CD14-positive monocyte (primary cell): Measurements from ENCODE around the gene FRMD3. TPM values are rescaled to one million over a fixed set of nuclear protein-coding genes. Genes with fewer than 3 reads are reported as not detected.

Experiments used
- DNase-seq, 3 donors: peaks; one replicate each; pipeline ENCODE4 v3.0.0-alpha.2; 2011 to 2022
- H2AFZ ChIP-seq: 2 replicates; pipeline ENCODE4 v1.6.0; 2012; ENCODE audit warnings: mild to moderate bottlenecking, low read depth, low read length, inconsistent platforms; ENCODE audit not compliant: insufficient read depth, poor library complexity, severe bottlenecking
- H3K27ac ChIP-seq, 2 donors: 1 replicate in 1 of 2; 2 replicates in 1 of 2; pipeline ENCODE4 v1.5.1; 2012 to 2013; ENCODE audit warnings: low read length in 2 of 2, control low read depth in 1 of 2, inconsistent platforms in 1 of 2, low read depth in 1 of 2, mild to moderate bottlenecking in 1 of 2
- H3K27me3 ChIP-seq, 2 donors: one replicate each; pipeline versions ENCODE4 v1.6.0 to v1.6.1; 2011 to 2013; ENCODE audit warnings: low read length in 2 of 2; ENCODE audit not compliant: control insufficient read depth in 2 of 2, insufficient read depth in 2 of 2
- H3K36me3 ChIP-seq, 2 donors: replicated peaks in 1 of 2; 1 replicate in 1 of 2; 2 replicates in 1 of 2; pipeline versions ENCODE4 v1.5.1 to v1.6.1; 2012 to 2013; ENCODE audit warnings: low read length in 2 of 2, control low read depth in 1 of 2, inconsistent platforms in 1 of 2, mild to moderate bottlenecking in 1 of 2; ENCODE audit not compliant: insufficient read depth in 2 of 2, control insufficient read depth in 1 of 2
- H3K4me1 ChIP-seq, 2 donors: 1 replicate in 1 of 2; 2 replicates in 1 of 2; pipeline versions ENCODE4 v1.5.1 to v1.6.1; 2012 to 2013; ENCODE audit warnings: low read length in 2 of 2, control low read depth in 1 of 2, inconsistent platforms in 1 of 2, mild to moderate bottlenecking in 1 of 2, moderate library complexity in 1 of 2; ENCODE audit not compliant: insufficient read depth in 2 of 2, control insufficient read depth in 1 of 2
- H3K4me2 ChIP-seq: replicated peaks from 2 replicates; pipeline ENCODE3; 2012; ENCODE audit warnings: low read length, moderate library complexity, mild to moderate bottlenecking; ENCODE audit not compliant: poor library complexity, severe bottlenecking; ENCODE audit errors: extremely low read depth
- H3K4me3 ChIP-seq, 3 experiments: fragments of 200-600 bp in 1 of 3; sonication (generic) in 1 of 3; replicated peaks in 1 of 3; 1 replicate in 2 of 3; 2 replicates in 1 of 3; pipeline ENCODE4 v1.5.1; 2011 to 2013; ENCODE audit warnings: low read length in 3 of 3, mild to moderate bottlenecking in 3 of 3, control low read depth in 2 of 3, low read depth in 2 of 3, inconsistent platforms in 1 of 3, moderate library complexity in 1 of 3
- H3K79me2 ChIP-seq: 2 replicates; pipeline ENCODE4 v1.6.0; 2012; ENCODE audit warnings: mild to moderate bottlenecking, control low read depth, inconsistent platforms, low read length, moderate library complexity; ENCODE audit not compliant: insufficient read depth
- H3K9ac ChIP-seq: 2 replicates; pipeline ENCODE4 v1.6.0; 2017; ENCODE audit warnings: low read length, mild to moderate bottlenecking; ENCODE audit not compliant: insufficient read depth, poor library complexity, severe bottlenecking
- H3K9me3 ChIP-seq, 2 donors: replicated peaks in 1 of 2; 1 replicate in 1 of 2; 2 replicates in 1 of 2; pipeline versions ENCODE4 v1.5.1 to v1.6.1; 2012 to 2013; ENCODE audit warnings: low read length in 2 of 2, control low read depth in 1 of 2; ENCODE audit not compliant: control insufficient read depth in 1 of 2, insufficient read depth in 1 of 2
- H4K20me1 ChIP-seq: 2 replicates; pipeline ENCODE4 v1.6.0; 2012; ENCODE audit warnings: mild to moderate bottlenecking, low read length, control low read depth, moderate library complexity; ENCODE audit not compliant: insufficient read depth
- H3K27ac Mint-ChIP-seq, 7 donors: one replicate each; pipeline ENCODE4 v1.8.0; 2020; ENCODE audit warnings: mild to moderate bottlenecking in 7 of 7, mixed read lengths in 7 of 7, moderate library complexity in 6 of 7, inconsistent platforms in 2 of 7
- H3K27me3 Mint-ChIP-seq, 3 donors: one replicate each; pipeline ENCODE4 v1.8.0; 2021 to 2022; ENCODE audit warnings: low read depth in 3 of 3, mild to moderate bottlenecking in 3 of 3, mixed read lengths in 3 of 3, moderate library complexity in 3 of 3, inconsistent platforms in 1 of 3
- H3K36me3 Mint-ChIP-seq, 2 donors: one replicate each; pipeline ENCODE4 v1.8.0; 2020; ENCODE audit warnings: mixed read lengths in 2 of 2, inconsistent platforms in 1 of 2, mild to moderate bottlenecking in 1 of 2
- H3K4me1 Mint-ChIP-seq: one replicate; pipeline ENCODE4 v1.8.0; 2020; ENCODE audit warnings: mild to moderate bottlenecking, mixed read lengths
- H3K4me3 Mint-ChIP-seq, 2 donors: one replicate each; pipeline ENCODE4 v1.8.0; 2020; ENCODE audit warnings: mild to moderate bottlenecking in 2 of 2, mixed read lengths in 2 of 2, moderate library complexity in 1 of 2
- H3K9me3 Mint-ChIP-seq, 7 donors: one replicate each; pipeline ENCODE4 v1.8.0; 2020 to 2022; ENCODE audit warnings: mixed read lengths in 7 of 7, mild to moderate bottlenecking in 6 of 7, moderate library complexity in 6 of 7, inconsistent platforms in 2 of 7
- WGBS: methylation state at CpG from one replicate; pipeline ENCODE4 v1.1.5; 2013; ENCODE audit warnings: missing lambda C conversion rate; ENCODE audit not compliant: insufficient coverage; 5-methylcytosine and 5-hydroxymethylcytosine counted together
- intact Hi-C, 2 donors: fragments of 100-400 bp; cut with micrococcal nuclease; formaldehyde crosslinking; loops; one replicate each; pipeline versions ENCODE4 v1.15.0 to v1.15.1; 2023
- polyA plus RNA-seq, 3 donors: library from polyadenylated mRNA; depleted of rRNA in 1 of 3; unstranded in 2 of 3; stranded (reverse) in 1 of 3; fragments of 300-500 nt in 2 of 3; fragments of >200 nt in 1 of 3; fragmentation: Illumina TruSeq in 2 of 3; gene quantifications; 1 replicate in 2 of 3; 2 replicates in 1 of 3; pipeline ENCODE4 v1.2.3, GENCODE V29; 2012 to 2021
- TF ChIP-seq, protein P1 (sequence below): fragments of 200-600 bp; IDR thresholded peaks from one replicate; pipeline ENCODE4 v1.8.0; 2022; ENCODE audit warnings: antibody characterized with exemption, mild to moderate bottlenecking

The FRMD3 gene
- polyA plus RNA-seq, 3 donors: 2.8 to 9.8 (median 4.2) TPM

- H3K27me3 Mint-ChIP-seq: peaks cover 0 to 2% (median 0%) of the 10 kb centered on the region in 3 donors
- no peak overlapping the region for H3K4me3 ChIP-seq
- H3K27me3 ChIP-seq: no peaks in the 10 kb centered on the region
- H3K9me3 Mint-ChIP-seq: peaks cover 0 to 7% (median 4%) of the 10 kb centered on the region in 7 donors
- intact Hi-C loops: no loop called here
- H3K4me2 ChIP-seq: no peak overlapping the region
- no peak overlapping the region for H3K9ac ChIP-seq
- H3K36me3 ChIP-seq: no peaks in the 10 kb centered on the region
- H3K27ac Mint-ChIP-seq: no peak overlapping the region
- no peak overlapping the region for H3K4me3 Mint-ChIP-seq
- H3K4me1 ChIP-seq: no peaks in the 10 kb centered on the region
- no peaks in the 10 kb centered on the region for H3K79me2 ChIP-seq
- no peaks in the 10 kb centered on the region for H4K20me1 ChIP-seq
- no peaks in the 10 kb centered on the region for H3K4me1 Mint-ChIP-seq
- no peak overlapping the region for H3K27ac ChIP-seq
- peaks cover 0 to 9% of the 10 kb centered on the region in 2 donors for H3K9me3 ChIP-seq
- TF ChIP-seq, protein P1, sequence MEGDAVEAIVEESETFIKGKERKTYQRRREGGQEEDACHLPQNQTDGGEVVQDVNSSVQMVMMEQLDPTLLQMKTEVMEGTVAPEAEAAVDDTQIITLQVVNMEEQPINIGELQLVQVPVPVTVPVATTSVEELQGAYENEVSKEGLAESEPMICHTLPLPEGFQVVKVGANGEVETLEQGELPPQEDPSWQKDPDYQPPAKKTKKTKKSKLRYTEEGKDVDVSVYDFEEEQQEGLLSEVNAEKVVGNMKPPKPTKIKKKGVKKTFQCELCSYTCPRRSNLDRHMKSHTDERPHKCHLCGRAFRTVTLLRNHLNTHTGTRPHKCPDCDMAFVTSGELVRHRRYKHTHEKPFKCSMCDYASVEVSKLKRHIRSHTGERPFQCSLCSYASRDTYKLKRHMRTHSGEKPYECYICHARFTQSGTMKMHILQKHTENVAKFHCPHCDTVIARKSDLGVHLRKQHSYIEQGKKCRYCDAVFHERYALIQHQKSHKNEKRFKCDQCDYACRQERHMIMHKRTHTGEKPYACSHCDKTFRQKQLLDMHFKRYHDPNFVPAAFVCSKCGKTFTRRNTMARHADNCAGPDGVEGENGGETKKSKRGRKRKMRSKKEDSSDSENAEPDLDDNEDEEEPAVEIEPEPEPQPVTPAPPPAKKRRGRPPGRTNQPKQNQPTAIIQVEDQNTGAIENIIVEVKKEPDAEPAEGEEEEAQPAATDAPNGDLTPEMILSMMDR: no peak
- no peak for DNase-seq
- no peaks in the 10 kb centered on the region for H3K36me3 Mint-ChIP-seq
- H2AFZ ChIP-seq: no peak overlapping the region
Observed at GRCh38 chr9:83557771-83558170, 19.6 kb upstream of the FRMD3 start.

GRCh38 chr9:83557317-83557716, 19.1 kb upstream of the FRMD3 start:
- WGBS: no CpG with 5 or more reads among the region's 1 CpG
- Mint-ChIP-seq H3K4me3 (no peak overlapping the region), H3K27ac (no peak overlapping the region), H3K4me1 (no peaks in the 10 kb centered on the region), H3K9me3 (peaks cover 0 to 7% (median 4%) of the 10 kb centered on the region in 7 donors), H3K27me3 (no peaks in the 10 kb centered on the region), H3K36me3 (no peaks in the 10 kb centered on the region)
- Histone ChIP-seq H2AFZ (no peak overlapping the region), H4K20me1 (no peaks in the 10 kb centered on the region), H3K27ac (no peak overlapping the region), H3K4me2 (no peak overlapping the region), H3K4me1 (no peaks in the 10 kb centered on the region), H3K4me3 (no peak overlapping the region), H3K9me3 (peaks cover 0 to 9% of the 10 kb centered on the region in 2 donors), H3K27me3 (no peaks in the 10 kb centered on the region), H3K79me2 (no peaks in the 10 kb centered on the region), H3K9ac (no peak overlapping the region), H3K36me3 (no peaks in the 10 kb centered on the region)
- no peak for DNase-seq
- TF ChIP-seq, protein P1: no peak
- intact Hi-C loops: no loop called here
